GM18951 (cell line): Measurements from ENCODE around the gene TPT1.

Experiments used
- POLR2A ChIP-seq: IDR thresholded peaks from 4 replicates; pipeline ENCODE4 v1.6.1; 2011; ENCODE audit warnings: mild to moderate bottlenecking; ENCODE audit not compliant: insufficient read length, insufficient read depth; ENCODE audit errors: extremely low read depth
- in situ Hi-C: fragments of 300-500 bp; cut with MboI; formaldehyde crosslinking; loops from one replicate; pipeline ENCODE4 v1.12.0; 2022; ENCODE audit warnings: low sequenced_read_pairs, mixed read lengths, inconsistent platforms; ENCODE audit not compliant: unreplicated experiment

Gene TPT1

DNA sequence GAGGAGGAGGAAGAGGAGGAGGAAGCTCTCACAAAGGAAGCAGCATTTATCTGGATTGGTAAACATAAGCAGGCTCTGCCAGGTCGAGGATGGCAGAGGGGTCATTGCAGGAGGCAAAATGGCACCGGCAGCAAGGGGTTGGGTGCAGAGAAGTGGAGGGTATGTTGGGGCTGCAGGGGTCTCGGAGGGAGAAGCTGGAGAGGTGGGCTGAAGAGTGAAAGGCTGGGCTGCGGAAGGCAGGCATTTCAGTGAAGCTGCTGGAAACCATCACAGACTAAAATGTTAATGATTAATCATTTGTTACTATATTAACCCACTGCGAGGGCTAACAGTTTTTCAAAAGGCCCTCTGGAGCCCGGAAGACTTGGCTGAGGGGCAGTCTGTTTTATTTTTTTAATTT lies 24.6 kb downstream of the TPT1 start:
- no peak for TF ChIP-seq POLR2A
- in situ Hi-C loops, result loop anchor here (25.0 kb wide), 1 partner anchor 829 kb away; no protein-coding TSS in a partner anchor

- no peak for TF ChIP-seq POLR2A
- in situ Hi-C loops, result loop anchor here (25.0 kb wide), 1 partner anchor 828 kb away; no protein-coding TSS in a partner anchor
Measured at GRCh38 chr13:45315520-45316167, 25.3 kb downstream of the TPT1 start.

DNA sequence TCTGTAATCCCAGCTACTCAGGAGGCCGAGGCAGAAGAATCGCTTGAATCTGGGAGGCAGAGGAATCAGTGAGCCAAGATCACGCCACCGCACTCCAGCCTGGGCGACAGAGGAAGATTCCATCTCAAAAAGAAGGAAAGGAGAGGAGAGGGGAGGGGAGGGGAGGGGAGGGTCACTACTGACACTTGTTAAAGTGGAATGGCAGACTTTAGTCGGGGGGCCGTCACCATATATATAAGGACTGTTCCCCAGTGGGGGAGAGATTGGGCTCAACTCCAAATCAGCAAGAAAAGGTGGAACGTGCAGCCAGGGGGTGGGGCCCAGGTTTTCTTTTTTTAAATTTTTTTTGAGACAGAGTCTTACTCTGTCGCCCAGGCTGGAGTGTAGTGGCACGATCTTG lies 26.2 kb downstream of the TPT1 start:
- in situ Hi-C loops, result loop anchor here (25.0 kb wide), 1 partner anchor 828 kb away; no protein-coding TSS in a partner anchor
- TF ChIP-seq POLR2A, result no peak

- in situ Hi-C loops, result loop anchor here (25.0 kb wide), 1 partner anchor 823 kb away; no protein-coding TSS in a partner anchor
Measured at GRCh38 chr13:45310341-45311131, 30.4 kb downstream of the TPT1 start.

DNA sequence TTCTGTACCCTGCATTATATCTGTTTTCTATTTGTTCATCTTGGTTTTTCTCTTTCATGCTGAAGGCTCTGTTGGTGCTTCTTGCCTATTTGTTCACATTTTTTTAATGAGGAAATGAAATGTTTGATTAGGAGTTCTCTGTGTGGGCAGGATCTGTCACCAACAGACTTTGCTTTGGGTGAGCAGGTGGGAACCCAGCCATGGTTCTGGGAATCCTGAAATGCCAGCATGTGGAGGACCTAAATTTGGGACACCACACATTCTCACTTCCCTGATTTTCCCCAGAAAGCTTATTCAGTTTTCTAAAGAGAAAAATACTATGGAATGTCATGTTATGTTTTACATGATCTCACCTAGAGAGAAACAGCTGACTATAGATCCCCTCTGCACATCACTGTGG lies 34.0 kb downstream of the TPT1 start:
- in situ Hi-C loops, result loop anchor here (25.0 kb wide), 1 partner anchor 820 kb away; no protein-coding TSS in a partner anchor
- TF ChIP-seq POLR2A, result no peak

More at GRCh38 chr13:45310341-45311131, 30.4 kb downstream of the TPT1 start:
- TF ChIP-seq POLR2A, result no peak

GRCh38 chr13:45305079-45305478 lies 35.9 kb downstream of the TPT1 start:
- in situ Hi-C loops, result loop anchor here (25.0 kb wide), 1 partner anchor 818 kb away; no protein-coding TSS in a partner anchor
- no peak for TF ChIP-seq POLR2A

DNA sequence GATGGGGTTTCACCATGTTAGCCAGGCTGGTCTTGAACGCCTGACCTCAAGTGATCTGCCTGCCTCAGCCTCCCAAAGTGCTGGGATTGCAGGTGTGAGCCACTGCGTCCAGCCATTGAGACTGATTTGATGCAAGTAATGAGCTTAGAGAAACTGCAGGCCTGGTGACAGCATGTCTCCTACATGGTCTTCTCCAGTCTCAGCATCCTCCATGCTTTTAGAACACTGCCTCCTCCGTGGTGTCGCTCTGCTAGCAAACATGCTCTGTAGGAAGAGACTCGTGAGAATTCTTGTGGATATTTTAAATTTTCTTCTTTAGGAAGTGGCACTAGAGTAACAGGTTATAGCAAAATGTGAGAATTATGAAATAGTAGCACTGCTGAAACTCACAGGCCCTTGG lies 37.1 kb downstream of the TPT1 start:
- TF ChIP-seq POLR2A, result no peak
- in situ Hi-C loops, result loop anchor here (25.0 kb wide), 1 partner anchor 817 kb away; no protein-coding TSS in a partner anchor

GRCh38 chr13:45303026-45303425 lies 38.0 kb downstream of the TPT1 start:
- in situ Hi-C loops, result loop anchor here (25.0 kb wide), 1 partner anchor 816 kb away; no protein-coding TSS in a partner anchor
- TF ChIP-seq POLR2A, result no peak

- no peak for TF ChIP-seq POLR2A
- in situ Hi-C loops, result loop anchor here (25.0 kb wide), 1 partner anchor 815 kb away; no protein-coding TSS in a partner anchor
Measured at GRCh38 chr13:45302507-45302906, 38.5 kb downstream of the TPT1 start.

DNA sequence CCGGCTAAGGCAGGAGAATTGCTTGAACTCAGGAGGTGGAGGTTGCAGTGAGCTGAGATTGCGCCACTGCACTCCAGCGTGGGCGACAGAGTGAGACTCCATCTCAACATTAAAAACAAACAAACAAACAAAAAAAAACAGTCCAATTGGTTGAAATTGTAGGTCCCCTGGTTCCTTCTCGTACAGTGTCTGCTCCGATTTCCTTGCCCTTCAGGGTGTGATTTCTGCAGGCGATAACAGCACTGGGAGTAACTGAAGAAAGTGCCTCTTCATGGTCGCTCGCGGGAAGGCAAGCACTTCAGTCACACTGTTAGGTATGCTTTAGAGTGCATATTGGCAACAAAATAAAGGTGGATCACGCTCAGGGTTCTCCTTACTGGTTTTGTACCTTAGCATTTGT lies 39.7 kb downstream of the TPT1 start:
- in situ Hi-C loops, result loop anchor here (25.0 kb wide), 1 partner anchor 814 kb away; no protein-coding TSS in a partner anchor

DNA sequence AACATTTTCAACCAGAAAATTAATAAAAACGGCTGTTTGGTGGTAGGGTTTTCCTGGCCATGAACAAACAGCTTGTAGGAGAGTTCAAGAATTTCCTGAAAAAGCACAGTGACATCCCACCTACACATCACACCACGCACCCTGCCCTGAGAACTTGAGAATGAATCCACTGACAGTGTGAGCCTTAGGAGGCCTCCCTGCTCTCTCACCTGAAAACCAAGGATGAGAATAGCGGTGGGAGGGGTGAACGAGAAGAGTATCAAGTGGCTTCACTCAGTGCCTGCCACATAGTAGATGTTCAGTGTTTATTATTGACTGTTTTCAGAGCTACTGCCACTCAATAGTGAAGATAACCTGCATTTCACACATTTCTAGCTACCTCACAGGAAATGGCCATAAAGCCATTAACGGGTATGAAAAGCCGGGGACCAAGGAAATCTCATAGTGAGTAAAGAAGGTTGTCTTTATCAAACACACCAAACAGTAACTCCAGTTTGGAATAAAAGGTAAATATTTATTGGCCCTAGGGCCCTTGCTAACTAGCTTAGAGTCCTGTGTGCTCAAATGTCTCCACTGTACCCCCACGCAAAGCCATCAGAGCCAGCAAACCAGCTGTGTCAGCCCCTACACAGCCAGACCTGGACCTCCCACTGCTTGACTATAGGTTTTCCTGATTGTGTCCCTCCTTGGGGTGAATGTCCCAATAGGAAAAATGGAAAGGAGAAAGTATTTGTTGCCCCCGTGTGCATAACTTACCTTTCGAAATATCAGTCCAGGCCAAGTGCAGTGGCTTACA lies 40.6 kb downstream of the TPT1 start:
- in situ Hi-C loops, result loop anchor here (25.0 kb wide), 1 partner anchor 813 kb away; no protein-coding TSS in a partner anchor
- no peak for TF ChIP-seq POLR2A

More for the DNA sequence above, 39.7 kb downstream of the TPT1 start:
- no peak for TF ChIP-seq POLR2A

GRCh38 chr13:45299194-45299593 lies 41.8 kb downstream of the TPT1 start:
- in situ Hi-C loops, result loop anchor here (5.0 kb wide), 1 partner anchor 247 kb away; no protein-coding TSS in a partner anchor
- no peak for TF ChIP-seq POLR2A

- in situ Hi-C loops, result loop anchor here (5.0 kb wide), 1 partner anchor 246 kb away; no protein-coding TSS in a partner anchor
Measured at GRCh38 chr13:45298550-45298949, 42.4 kb downstream of the TPT1 start.
